GM13977 (cell line): ENCODE results near the gene ADTRP.

Experiments used
- DNase-seq: peaks from one replicate; pipeline ENCODE4 v3.0.0; 2012; ENCODE audit warnings: low spot score
- CTCF ChIP-seq: IDR thresholded peaks from 2 replicates; pipeline ENCODE4 v1.5.1; 2012; ENCODE audit warnings: mild to moderate bottlenecking, control low read depth; ENCODE audit not compliant: insufficient read depth; ENCODE audit errors: extremely low read depth, missing control alignments
- in situ Hi-C: fragments of 300-500 bp; cut with MboI; formaldehyde crosslinking; loops from one replicate; pipeline ENCODE4 v1.12.0; 2022; ENCODE audit warnings: low sequenced_read_pairs, low pct_unique_long_range_greater_than_20kb, mixed read lengths, inconsistent platforms; ENCODE audit not compliant: unreplicated experiment

Gene ADTRP

DNA sequence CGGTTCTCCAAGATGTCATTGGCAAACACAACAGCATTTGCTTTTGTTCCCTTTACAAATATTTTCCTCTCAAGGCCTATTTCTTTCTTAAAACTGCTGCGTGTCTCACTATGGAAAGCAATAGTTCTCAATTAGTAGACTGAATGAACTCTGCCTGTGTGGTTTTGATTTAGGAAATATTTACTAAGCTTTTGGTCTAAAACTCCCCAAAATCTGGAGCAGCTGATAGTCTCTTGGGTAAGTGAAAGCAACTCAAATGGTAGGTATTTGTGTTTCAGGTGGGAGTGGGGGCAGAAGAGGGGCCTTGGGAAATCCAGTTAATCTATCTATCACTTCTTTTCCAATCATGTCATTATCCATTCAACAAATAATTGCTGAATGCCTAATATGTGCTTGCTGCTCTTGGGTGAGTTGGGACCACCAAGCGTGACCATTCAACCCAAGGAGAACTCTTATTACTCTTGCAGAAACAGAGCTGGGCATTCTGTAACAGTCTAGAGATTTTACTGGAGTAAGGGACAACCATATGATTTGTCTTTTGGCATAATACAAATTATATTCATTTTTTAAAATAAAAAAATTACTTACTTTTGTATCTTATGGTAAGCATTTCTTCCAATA is 33.2 kb upstream of the ADTRP start:
- no peak for TF ChIP-seq CTCF
- in situ Hi-C loops: no loop called here
- DNase-seq: no peak

GRCh38 chr6:11810854-11811643 is 32.4 kb upstream of the ADTRP start:
- no peak for DNase-seq
- in situ Hi-C loops: no loop called here
- no peak for TF ChIP-seq CTCF

GRCh38 chr6:11810039-11810541 is 31.5 kb upstream of the ADTRP start:
- no peak for DNase-seq
- no peak for TF ChIP-seq CTCF
- in situ Hi-C loops: no loop called here

DNA sequence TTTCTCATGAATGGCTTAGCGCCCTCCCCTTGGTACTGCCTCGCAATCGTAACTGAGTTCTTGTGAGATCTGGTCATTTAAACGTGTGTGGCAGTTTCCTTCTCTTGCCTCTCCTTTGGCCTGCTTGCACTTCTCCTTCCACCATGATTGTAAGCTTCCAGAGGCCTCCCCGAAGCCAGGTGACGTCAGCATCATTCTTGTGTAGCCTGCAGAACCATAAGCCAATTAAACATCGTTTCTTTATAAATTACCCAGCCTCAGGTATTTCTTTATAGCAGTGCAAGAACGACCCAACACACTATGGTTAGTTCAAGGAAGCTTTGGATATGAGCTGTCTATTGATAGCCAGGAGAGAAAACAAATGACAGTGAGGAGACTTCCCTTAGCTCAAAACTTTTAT is 29.5 kb upstream of the ADTRP start:
- in situ Hi-C loops: no loop called here
- no peak for TF ChIP-seq CTCF
- no peak for DNase-seq

DNA sequence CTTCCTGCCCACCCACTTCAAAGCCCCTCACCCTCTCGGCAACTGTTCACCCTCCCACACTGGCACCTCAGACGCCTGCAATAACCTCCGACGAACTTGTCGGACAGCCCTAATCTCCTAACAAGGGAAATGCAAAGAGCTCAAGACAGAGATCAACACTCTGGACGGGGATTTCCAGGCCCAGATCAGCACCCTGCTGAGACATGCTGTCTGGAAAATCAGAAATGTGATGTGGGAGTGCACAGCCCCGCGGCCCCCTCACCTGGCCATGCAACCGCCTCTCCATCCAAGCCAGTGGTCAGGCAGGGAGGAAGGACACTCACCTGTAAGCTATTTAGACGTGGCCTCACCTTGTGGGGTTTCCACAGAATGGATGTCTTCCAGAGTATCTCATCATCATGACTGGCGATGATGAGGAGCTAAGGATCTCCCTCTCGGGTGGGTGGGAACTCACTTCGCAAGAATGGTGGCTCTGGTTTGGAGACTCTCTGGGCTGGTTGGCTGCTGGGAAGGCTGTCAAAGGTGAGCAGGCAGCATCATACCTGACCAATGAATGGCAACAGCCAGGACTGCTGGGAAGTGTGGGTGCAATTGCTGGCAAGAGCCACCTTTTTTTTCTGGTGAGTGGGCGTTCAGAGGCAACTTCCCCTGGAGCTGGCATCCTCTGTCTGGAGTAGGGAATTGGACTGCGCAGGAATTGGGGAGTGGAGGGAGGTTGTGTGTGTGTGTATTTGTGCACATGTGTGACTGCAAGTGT is 28.1 kb upstream of the ADTRP start:
- TF ChIP-seq CTCF: no peak
- DNase-seq: no peak
- in situ Hi-C loops: no loop called here

DNA sequence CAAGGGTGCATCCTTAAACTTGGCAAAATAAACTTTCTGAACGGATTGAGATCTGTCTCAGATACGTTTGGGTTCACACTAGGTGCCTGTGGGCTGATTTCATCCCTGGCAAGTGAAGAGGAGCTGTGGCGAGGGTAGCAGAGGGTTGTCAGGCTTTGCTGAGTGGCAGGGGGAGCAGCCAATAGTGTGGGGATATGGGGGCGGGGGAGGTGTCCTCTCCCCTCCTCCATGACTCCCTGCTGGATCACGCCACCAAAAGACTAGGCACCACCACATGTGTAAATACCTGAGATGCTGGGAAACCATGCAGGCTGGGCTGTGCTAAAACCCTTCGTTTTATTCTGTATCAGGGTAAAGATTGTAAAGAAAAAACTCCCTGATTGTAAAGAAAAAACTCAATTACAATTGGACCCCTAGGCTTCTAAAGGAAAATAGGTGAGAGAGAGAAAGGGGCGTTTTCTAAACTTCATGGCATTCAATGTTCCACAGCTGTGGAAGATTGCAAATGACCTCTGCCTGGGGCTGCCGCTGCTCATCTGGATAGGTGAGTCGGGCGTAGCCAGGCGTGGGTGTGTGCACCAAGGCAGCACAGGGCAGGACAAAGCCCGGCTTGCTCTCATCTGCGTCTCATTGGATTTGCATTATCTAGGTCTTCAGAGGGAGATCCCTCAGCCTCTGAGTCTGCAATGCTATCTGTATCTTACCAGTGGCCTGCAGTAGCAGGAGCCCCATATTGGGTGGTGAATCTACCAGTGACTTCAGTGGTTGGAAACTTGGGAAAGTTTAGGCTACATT is 26.9 kb upstream of the ADTRP start:
- no peak for DNase-seq
- in situ Hi-C loops: no loop called here
- no peak for TF ChIP-seq CTCF
